ENCODE data around the gene NFRKB. TPM values are rescaled to one million over a fixed set of nuclear protein-coding genes. Genes with fewer than 3 reads are reported as not detected.

The NFRKB gene
- total RNA-seq, 1 donor from 2014 or later: 22.3 TPM

DNA sequence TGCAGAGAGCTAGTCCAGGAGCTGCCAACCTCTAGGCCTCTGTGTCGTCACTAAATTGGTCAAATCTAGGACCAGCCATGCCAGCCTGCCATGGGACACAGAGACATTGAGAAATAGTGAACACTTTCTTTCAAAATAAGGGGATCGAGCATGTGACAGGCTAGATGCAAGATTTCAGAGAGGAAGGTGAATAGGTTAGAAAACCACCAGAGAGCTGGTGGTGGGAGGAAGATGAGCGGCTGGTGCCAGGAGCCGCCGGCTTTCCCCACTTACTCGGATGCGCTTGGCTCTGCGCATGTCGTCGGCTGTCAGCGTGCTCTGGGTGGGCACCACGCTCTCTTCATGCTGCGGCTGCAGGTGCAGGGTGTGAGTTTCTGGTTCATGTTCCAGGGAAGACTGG, 35.4 kb upstream of the NFRKB start:
- H3K9me3 ChIP-seq: no peaks in the 10 kb centered on the region
- H3K27ac ChIP-seq: no peak overlapping the region
- DNase-seq: no peak
- H3K4me3 ChIP-seq: no peak overlapping the region
- H3K27me3 ChIP-seq: no peaks in the 10 kb centered on the region
- H3K4me1 ChIP-seq: no peaks in the 10 kb centered on the region
- ATAC-seq: peak; percentile 76
- H3K36me3 ChIP-seq: peaks cover 14% of the 10 kb centered on the region
- TF ChIP-seq, protein P1, sequence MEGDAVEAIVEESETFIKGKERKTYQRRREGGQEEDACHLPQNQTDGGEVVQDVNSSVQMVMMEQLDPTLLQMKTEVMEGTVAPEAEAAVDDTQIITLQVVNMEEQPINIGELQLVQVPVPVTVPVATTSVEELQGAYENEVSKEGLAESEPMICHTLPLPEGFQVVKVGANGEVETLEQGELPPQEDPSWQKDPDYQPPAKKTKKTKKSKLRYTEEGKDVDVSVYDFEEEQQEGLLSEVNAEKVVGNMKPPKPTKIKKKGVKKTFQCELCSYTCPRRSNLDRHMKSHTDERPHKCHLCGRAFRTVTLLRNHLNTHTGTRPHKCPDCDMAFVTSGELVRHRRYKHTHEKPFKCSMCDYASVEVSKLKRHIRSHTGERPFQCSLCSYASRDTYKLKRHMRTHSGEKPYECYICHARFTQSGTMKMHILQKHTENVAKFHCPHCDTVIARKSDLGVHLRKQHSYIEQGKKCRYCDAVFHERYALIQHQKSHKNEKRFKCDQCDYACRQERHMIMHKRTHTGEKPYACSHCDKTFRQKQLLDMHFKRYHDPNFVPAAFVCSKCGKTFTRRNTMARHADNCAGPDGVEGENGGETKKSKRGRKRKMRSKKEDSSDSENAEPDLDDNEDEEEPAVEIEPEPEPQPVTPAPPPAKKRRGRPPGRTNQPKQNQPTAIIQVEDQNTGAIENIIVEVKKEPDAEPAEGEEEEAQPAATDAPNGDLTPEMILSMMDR (IDR thresholded peaks at IDR 0.05): no peak
- intact Hi-C loops (cut with DNase I): no loop called here

DNA sequence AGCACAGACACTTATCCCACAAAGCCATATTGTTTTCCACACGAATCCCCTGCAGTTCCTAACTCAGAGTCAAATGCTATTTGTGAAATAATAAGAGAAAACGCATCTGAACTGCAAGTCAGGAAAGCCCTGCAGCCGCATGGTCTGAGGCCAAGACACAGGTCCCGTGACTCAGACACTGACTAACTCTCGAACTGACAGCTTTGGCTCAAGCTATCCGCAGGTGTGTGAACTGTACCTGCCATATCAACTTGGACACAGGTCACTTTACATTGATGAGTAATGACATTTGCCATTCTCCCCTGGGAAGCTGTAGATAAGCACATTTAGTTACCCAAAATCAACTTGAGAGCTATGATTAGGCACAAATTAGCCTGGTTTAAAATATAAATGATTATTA, 34.9 kb upstream of the NFRKB start:
- Histone ChIP-seq H3K4me3 (no peak overlapping the region), H3K27ac (no peak overlapping the region), H3K36me3 (peaks cover 14% of the 10 kb centered on the region), H3K9me3 (no peaks in the 10 kb centered on the region), H3K4me1 (no peaks in the 10 kb centered on the region), H3K27me3 (no peaks in the 10 kb centered on the region)
- TF ChIP-seq, protein P1 (IDR thresholded peaks at IDR 0.05): no peak
- intact Hi-C loops (cut with DNase I): no loop called here
- DNase-seq: no peak
- no peak for ATAC-seq

DNA sequence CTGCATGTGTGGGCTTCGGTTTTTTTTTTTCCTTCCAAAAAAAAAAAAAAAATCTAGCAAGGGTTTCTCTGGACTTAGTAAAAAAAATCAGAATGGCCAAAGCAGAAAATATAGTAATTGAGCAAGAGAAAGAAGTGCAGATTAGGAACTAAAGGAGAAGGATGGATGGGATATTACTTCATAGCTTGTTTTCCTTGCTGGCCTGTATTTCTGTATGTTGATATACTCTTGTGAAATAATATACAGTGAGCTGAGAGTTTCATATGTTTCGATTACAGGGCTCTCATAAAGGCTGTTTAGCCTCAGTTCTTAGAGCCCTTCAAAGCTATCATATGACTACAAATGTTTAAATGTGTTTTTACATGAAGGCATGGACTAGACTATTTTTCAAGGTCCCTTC, 34.3 kb upstream of the NFRKB start:
- DNase-seq: no peak
- Histone ChIP-seq H3K27me3 (no peaks in the 10 kb centered on the region), H3K27ac (no peak overlapping the region), H3K4me1 (no peaks in the 10 kb centered on the region), H3K36me3 (peaks cover 14% of the 10 kb centered on the region), H3K4me3 (no peak overlapping the region), H3K9me3 (no peaks in the 10 kb centered on the region)
- ATAC-seq: peak; percentile 32
- intact Hi-C loops (cut with DNase I): no loop called here
- TF ChIP-seq, protein P1 (IDR thresholded peaks at IDR 0.05): no peak

DNA sequence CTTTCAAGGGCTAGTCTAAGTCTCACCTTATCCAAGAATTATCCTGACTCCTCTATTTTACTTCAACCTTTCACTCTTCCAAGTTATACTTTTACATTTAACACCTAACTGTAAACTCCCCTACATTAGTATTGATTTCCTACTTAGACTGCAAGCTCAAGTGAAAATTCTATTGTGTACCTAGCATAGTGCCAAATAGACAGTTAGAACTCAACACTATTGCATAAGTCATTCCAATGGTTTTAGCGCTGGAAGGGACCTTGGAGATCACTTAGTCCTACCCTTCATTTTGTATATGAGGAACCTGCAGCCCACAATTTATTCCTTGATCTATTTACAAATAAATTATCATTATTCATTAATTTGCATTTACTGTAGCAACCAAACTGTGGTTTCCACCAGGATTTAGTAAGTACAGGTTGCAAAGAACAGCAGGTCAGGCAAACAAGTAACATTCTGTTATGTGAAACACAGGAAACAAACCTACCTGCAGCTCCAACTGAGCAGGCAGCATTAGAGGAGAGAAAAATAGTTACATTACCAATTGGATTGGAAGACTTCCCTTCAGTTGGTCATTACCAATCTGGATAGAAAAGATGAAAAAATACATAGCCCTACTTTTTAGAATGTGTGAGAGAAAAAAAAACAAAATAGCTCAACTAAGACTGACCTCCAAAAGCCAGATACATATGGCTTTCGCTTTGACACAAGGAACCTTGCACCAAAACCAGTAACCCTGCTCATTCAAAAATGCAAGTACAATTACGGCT, 33.7 kb upstream of the NFRKB start:
- no peak for ATAC-seq
- intact Hi-C loops (cut with DNase I): no loop called here
- Histone ChIP-seq H3K4me3 (no peak overlapping the region), H3K4me1 (no peaks in the 10 kb centered on the region), H3K27ac (no peak overlapping the region), H3K27me3 (no peaks in the 10 kb centered on the region), H3K9me3 (no peaks in the 10 kb centered on the region), H3K36me3 (peaks cover 12% of the 10 kb centered on the region)
- no peak for DNase-seq
- TF ChIP-seq, protein P1 (IDR thresholded peaks at IDR 0.05): no peak

DNA sequence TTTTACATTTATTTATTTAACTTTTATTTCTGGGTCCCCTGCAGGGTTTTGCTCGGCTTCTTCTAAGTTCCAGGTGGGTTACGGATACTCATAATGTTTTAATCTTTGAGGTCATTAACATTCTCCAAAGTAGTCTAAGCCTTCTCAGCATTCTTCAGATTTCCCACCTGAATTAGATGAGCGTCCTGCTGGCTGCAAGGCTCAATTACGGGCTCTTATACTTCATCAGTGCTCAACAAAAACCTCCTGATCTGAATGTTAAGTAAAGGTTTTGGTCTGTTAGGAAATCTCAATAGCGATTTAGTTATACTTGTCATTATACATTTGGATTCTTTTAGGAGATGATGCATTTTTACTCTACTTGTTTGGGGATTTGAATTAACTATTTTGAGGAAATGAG, 27.3 kb upstream of the NFRKB start:
- H3K36me3 ChIP-seq: no peaks in the 10 kb centered on the region
- H3K9me3 ChIP-seq: no peaks in the 10 kb centered on the region
- DNase-seq (no peak), ATAC-seq (no peak)
- intact Hi-C loops (cut with DNase I): loop anchor here (5.0 kb wide), 1 partner anchor 210 kb away; no protein-coding TSS in a partner anchor
- TF ChIP-seq, protein P1 (IDR thresholded peaks at IDR 0.05): no peak
- H3K4me1 ChIP-seq: no peaks in the 10 kb centered on the region
- no peaks in the 10 kb centered on the region for H3K27me3 ChIP-seq
- no peak overlapping the region for H3K4me3 ChIP-seq
- no peak overlapping the region for H3K27ac ChIP-seq

Data from upper lobe of right lung (tissue), 1 donor.